Smooth muscle cell (in vitro differentiated cells): Measurements from ENCODE around the gene KRT27. TPM values are rescaled to one million over a fixed set of nuclear protein-coding genes. Genes with fewer than 3 reads are reported as not detected.

Experiments
- DNase-seq: peaks from one replicate; lab custom pipeline; 2025; ENCODE audit not compliant: unreplicated experiment; lab: John Stamatoyannopoulos, UW
- H2AFZ ChIP-seq: fragments of 200-600 bp; sonication (generic); 2 replicates; pipeline ENCODE4 v1.6.0; 2016; ENCODE audit warnings: antibody characterized with exemption, low read depth, mild to moderate bottlenecking
- H3F3A ChIP-seq: fragments of 200-600 bp; sonication (generic); 2 replicates; pipeline ENCODE4 v1.6.0; 2017; ENCODE audit warnings: antibody characterized with exemption, low read depth
- H3K27ac ChIP-seq: fragments of 200-600 bp; sonication (generic); 2 replicates; pipeline ENCODE4 v1.5.1; 2016; ENCODE audit warnings: low read depth, mild to moderate bottlenecking
- H3K27me3 ChIP-seq: fragments of 200-600 bp; sonication (generic); 2 replicates; pipeline ENCODE4 v1.6.1; 2016; ENCODE audit warnings: low read depth, mild to moderate bottlenecking
- H3K36me3 ChIP-seq: fragments of 200-600 bp; sonication (generic); 2 replicates; pipeline ENCODE4 v1.5.1; 2016; ENCODE audit warnings: low read depth
- H3K4me1 ChIP-seq: fragments of 200-600 bp; sonication (generic); 2 replicates; pipeline ENCODE4 v1.5.1; 2016; ENCODE audit warnings: low read depth
- H3K4me2 ChIP-seq: fragments of 200-600 bp; sonication (generic); 2 replicates; pipeline ENCODE4 v1.6.0; 2016; ENCODE audit warnings: mild to moderate bottlenecking
- H3K4me3 ChIP-seq: fragments of 200-600 bp; sonication (generic); 2 replicates; pipeline ENCODE4 v1.5.1; 2016; ENCODE audit warnings: mild to moderate bottlenecking
- H3K79me2 ChIP-seq: fragments of 200-600 bp; sonication (generic); 2 replicates; pipeline ENCODE4 v1.6.0; 2016; ENCODE audit warnings: low read depth, mild to moderate bottlenecking
- H3K9ac ChIP-seq: fragments of 200-600 bp; sonication (generic); 2 replicates; pipeline ENCODE4 v1.6.0; 2016; ENCODE audit warnings: low read depth
- H3K9me3 ChIP-seq: fragments of 200-600 bp; sonication (generic); replicated peaks from 2 replicates; pipeline ENCODE4 v1.5.1; 2016; ENCODE audit warnings: low read depth
- H4K20me1 ChIP-seq: fragments of 200-600 bp; sonication (generic); 2 replicates; pipeline ENCODE4 v1.6.0; 2016; ENCODE audit warnings: low read depth
- CTCF ChIP-seq: fragments of 200-600 bp; sonication (generic); IDR thresholded peaks from 2 replicates; pipeline ENCODE4 v1.5.1; 2017; ENCODE audit warnings: borderline replicate concordance, mild to moderate bottlenecking, antibody characterized with exemption; ENCODE audit not compliant: insufficient read depth, poor library complexity, severe bottlenecking
- WGBS: methylation state at CpG from one replicate; pipeline ENCODE4 v1.1.7; 2016; ENCODE audit warnings: low lambda C conversion rate; 5-methylcytosine and 5-hydroxymethylcytosine counted together
- polyA plus RNA-seq: library from polyadenylated mRNA; unstranded; fragments of >200 nt; fragmentation: Nextera tagmentation; extraction: Ambion mirVana; gene quantifications from 2 replicates; pipeline ENCODE4 v1.2.1, GENCODE V29; 2016
- total RNA-seq: library from RNA; depleted of rRNA; stranded (reverse); fragments of >200 nt; gene quantifications from 2 replicates; pipeline ENCODE4 v1.2.3, GENCODE V29; 2014

Gene KRT27, protein sequence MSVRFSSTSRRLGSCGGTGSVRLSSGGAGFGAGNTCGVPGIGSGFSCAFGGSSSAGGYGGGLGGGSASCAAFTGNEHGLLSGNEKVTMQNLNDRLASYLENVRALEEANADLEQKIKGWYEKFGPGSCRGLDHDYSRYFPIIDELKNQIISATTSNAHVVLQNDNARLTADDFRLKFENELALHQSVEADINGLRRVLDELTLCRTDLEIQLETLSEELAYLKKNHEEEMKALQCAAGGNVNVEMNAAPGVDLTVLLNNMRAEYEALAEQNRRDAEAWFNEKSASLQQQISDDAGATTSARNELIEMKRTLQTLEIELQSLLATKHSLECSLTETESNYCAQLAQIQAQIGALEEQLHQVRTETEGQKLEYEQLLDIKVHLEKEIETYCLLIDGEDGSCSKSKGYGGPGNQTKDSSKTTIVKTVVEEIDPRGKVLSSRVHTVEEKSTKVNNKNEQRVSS
- total RNA-seq (1.1 TPM in 1 of 2 replicates, not detected in the other), polyA plus RNA-seq (0.32 and 0.54 TPM in 2 replicates)

DNA sequence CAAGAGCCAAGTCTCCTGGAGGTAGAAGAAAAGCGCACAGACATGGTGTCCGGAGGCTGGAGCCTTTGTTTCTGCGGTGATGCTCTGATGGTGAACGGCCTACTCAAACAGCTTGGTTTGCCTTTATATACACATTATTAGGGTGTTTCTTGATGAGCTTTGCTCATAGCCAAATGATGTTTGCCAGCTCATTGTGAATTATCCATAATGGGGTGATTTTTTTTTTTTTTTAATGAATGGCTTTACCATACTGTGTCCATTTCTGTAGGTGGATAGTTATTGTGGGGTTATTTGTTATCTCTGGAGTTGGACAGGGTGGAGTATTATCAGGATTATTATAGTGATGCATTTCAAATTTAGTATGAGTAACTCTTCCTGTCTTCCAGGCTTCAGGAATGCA, at the start of gene KRT27:
KRT27 (minus strand) TSS at position 101 of the 400 bp plus-strand sequence; CDS start at position 44, 57 bp downstream.
- H3K9me3 ChIP-seq: no peaks in the 10 kb centered on the region
- H3K4me2 ChIP-seq: no peak within 1 kb of the TSS
- no peak within 1 kb of the TSS for H2AFZ ChIP-seq
- H3K4me1 ChIP-seq: no peaks in the 10 kb centered on the region
- no peaks in the 10 kb centered on the region for H4K20me1 ChIP-seq
- H3K4me3 ChIP-seq: no peak within 1 kb of the TSS
- H3K27ac ChIP-seq: no peak within 1 kb of the TSS
- no peak for DNase-seq
- no peaks in the 10 kb centered on the region for H3F3A ChIP-seq
- H3K9ac ChIP-seq: no peak within 1 kb of the TSS
- no peaks in the 10 kb centered on the region for H3K36me3 ChIP-seq
- 94% methylated on average over 4 of the region's 4 CpGs for WGBS
- no peak for TF ChIP-seq CTCF
- H3K79me2 ChIP-seq: no peaks in the 10 kb centered on the region
- H3K27me3 ChIP-seq: peaks cover under 1% of the 10 kb centered on the region

DNA sequence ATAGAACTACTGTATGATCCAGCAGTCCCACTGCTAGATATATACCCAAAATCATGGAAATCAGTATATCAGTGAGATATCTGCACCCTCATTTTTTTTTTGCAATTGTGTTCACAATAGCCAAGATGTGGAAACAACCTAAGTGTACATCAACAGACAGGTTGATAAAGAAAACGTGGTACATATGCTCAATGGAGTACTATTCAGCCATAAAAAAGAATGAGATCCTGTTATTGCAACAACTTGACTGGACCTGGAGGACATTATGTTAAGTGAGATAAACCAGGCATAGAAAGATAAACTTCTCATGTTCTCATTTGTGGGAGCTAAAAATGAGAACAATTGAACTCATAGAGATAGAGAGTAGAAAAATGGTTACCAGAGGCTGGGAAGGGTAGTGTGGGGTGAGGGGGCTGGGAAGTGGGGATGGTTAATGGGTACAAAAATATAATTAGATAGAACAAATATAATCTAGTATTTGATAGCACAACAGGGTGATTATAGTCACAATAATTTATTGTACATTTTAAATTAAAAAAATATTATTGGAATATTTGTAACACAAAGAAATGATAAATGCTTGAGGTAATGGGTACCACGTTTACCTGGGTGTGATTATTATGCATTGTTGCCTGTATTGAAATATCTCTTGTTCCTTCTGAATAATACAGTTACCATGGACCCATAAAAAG, 47.9 kb upstream of the KRT27 start:
- Histone ChIP-seq H3K27ac (no peak overlapping the region), H3K9ac (no peak overlapping the region), H3K4me1 (peaks cover 3% of the 10 kb centered on the region), H3F3A (no peaks in the 10 kb centered on the region), H2AFZ (no peak overlapping the region), H3K27me3 (peaks cover 20% of the 10 kb centered on the region), H3K36me3 (no peaks in the 10 kb centered on the region), H3K9me3 (no peaks in the 10 kb centered on the region), H3K4me3 (no peak overlapping the region), H3K4me2 (no peak overlapping the region), H4K20me1 (peaks cover 15% of the 10 kb centered on the region), H3K79me2 (peaks cover under 1% of the 10 kb centered on the region)
- no peak for TF ChIP-seq CTCF
- 77% methylated on average over 2 of the region's 2 CpGs for WGBS
- DNase-seq: no peak

DNA sequence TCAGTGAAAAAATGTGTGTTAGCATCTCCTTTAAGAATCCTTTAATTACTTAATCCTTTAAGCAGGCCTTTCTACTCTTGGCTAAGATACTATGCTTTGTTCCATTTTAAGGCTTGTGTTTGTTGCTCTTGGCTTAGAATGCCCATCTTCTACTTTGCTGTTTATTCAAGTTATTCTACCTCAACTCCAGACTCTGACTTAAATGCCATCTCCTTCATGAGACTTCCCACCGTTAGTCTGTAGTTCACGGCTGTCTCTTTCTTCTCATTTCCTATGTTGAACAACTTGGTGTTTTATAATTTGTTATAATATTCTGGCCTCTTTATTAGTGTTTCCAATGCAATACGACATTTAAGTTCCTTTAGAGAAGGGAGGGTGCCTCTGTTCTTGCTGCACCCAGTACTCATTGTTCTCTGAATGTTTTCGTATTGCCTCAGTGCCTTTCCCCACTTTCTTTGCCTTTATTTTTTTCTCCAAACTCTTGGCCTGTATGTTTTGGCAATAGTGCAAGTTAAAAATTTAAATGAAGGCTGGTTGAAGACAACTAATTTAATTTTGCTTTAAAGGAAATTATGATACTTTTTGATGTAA, 46.2 kb upstream of the KRT27 start:
- Histone ChIP-seq H3K27ac (no peak overlapping the region), H3K9ac (no peak overlapping the region), H3K79me2 (peaks cover 3% of the 10 kb centered on the region)

More for the DNA sequence above, 46.2 kb upstream of the KRT27 start:
- no peak for TF ChIP-seq CTCF
- peaks cover 3% of the 10 kb centered on the region for H3K4me1 ChIP-seq
- no peak for DNase-seq
- no peak overlapping the region for H3K4me3 ChIP-seq
- 94% methylated on average over 4 of the region's 4 CpGs for WGBS
- no peak overlapping the region for H2AFZ ChIP-seq
- H3K9me3 ChIP-seq: no peaks in the 10 kb centered on the region
- peaks cover 33% of the 10 kb centered on the region for H3K27me3 ChIP-seq
- no peak overlapping the region for H3K4me2 ChIP-seq
- no peaks in the 10 kb centered on the region for H3F3A ChIP-seq
- H3K36me3 ChIP-seq: no peaks in the 10 kb centered on the region
- H4K20me1 ChIP-seq: peaks cover 15% of the 10 kb centered on the region
